ENCODE measurements around the gene DYRK1B. TPM values are rescaled to one million over a fixed set of nuclear protein-coding genes. Genes with fewer than 3 reads are reported as not detected.

The DYRK1B gene
- polyA plus RNA-seq, 1 of the 3 experiments (the other 2 are of a cell fraction), result 17.2 TPM

- peaks cover 36% of the 10 kb centered on the region; the same call in 1 of the 2 replicates for H3K27me3 ChIP-seq (ENCODE audit: insufficient read depth)
- no peaks in the 10 kb centered on the region for H3K9me2 ChIP-seq
- 9% methylated on average over 4 of the region's 4 CpGs for WGBS (ENCODE audit: low lambda C conversion rate)
- H2AFZ ChIP-seq (ENCODE audit: low read depth), result no peak within 1 kb of the TSS
- no peaks in the 10 kb centered on the region for H4K20me1 ChIP-seq (ENCODE audit: insufficient read depth)
- H3K36me3 ChIP-seq (replicated peaks in 1 of 2; ENCODE audit: control insufficient read depth in 1 of 2, insufficient read depth in 2 of 2, low read length in 1 of 2), result no peaks in the 10 kb centered on the region
- TF ChIP-seq TEAD4 (IDR thresholded peaks at IDR 0.05; ENCODE audit: borderline replicate concordance, insufficient read depth) (no peak), SIN3A (IDR thresholded peaks at IDR 0.05; ENCODE audit: borderline replicate concordance, low read depth, low read length) (no peak), ZBTB33 (IDR thresholded peaks at IDR 0.05; ENCODE audit: borderline replicate concordance, low read depth) (no peak), RXRA (IDR thresholded peaks at IDR 0.05; ENCODE audit: borderline replicate concordance, low read depth) (no peak), RFX5 (IDR thresholded peaks at IDR 0.05; ENCODE audit: low read length) (no peak), REST (IDR thresholded peaks at IDR 0.05; ENCODE audit: low read depth, low read length) (no peak), RAD21 (IDR thresholded peaks at IDR 0.05; ENCODE audit: low read length) (no peak), MAX (IDR thresholded peaks at IDR 0.05; ENCODE audit: low read depth) (no peak), YY1 (IDR thresholded peaks at IDR 0.05; ENCODE audit: low read depth) (no peak), RCOR1 (IDR thresholded peaks at IDR 0.05; ENCODE audit: low read length) (no peak), GABPA (IDR thresholded peaks at IDR 0.05; ENCODE audit: low read depth) (no peak), POLR2AphosphoS5 (IDR thresholded peaks at IDR 0.05; ENCODE audit: low read depth, low read length) (no peak), FOSL2 (IDR thresholded peaks at IDR 0.05; ENCODE audit: borderline replicate concordance, low read depth) (no peak), PBX3 (IDR thresholded peaks at IDR 0.05) (no peak), USF2 (IDR thresholded peaks at IDR 0.05; ENCODE audit: borderline replicate concordance, low read depth, low read length) (no peak), TAF1 (IDR thresholded peaks at IDR 0.05; ENCODE audit: borderline replicate concordance, low read depth, low read length) (no peak)
- H3K4me3 ChIP-seq (ENCODE audit: low read depth in 2 of 2, low read length in 1 of 2), result no peak within 1 kb of the TSS
- H3F3A ChIP-seq (replicated peaks; ENCODE audit: insufficient read depth), result no peaks in the 10 kb centered on the region
- H3K4me1 ChIP-seq (ENCODE audit: control insufficient read depth in 1 of 2, insufficient read depth in 2 of 2, low read depth in 1 of 2, low read length in 1 of 2), result no peaks in the 10 kb centered on the region
- no peak within 1 kb of the TSS for H3K4me2 ChIP-seq
- CTCF ChIA-PET, result interaction anchor here (1.6 kb wide), 1 partner anchor 13 kb away, joined by 4 read pairs; no protein-coding TSS in a partner anchor
- POLR2A ChIA-PET, result no interaction called here
- no peaks in the 10 kb centered on the region for H3K9me3 ChIP-seq
- no peak for DNase-seq
- no peaks in the 10 kb centered on the region for H3K79me2 ChIP-seq (ENCODE audit: insufficient read depth)
- H3K27ac ChIP-seq (ENCODE audit: low read depth in 2 of 2, low read length in 1 of 2), result no peak within 1 kb of the TSS
- no peak within 1 kb of the TSS for H3K9ac ChIP-seq
These were observed 55.2 kb downstream of the DYRK1B start, which contains the start of gene LEUTX for GRCh38 chr19:39778763-39779162. TSS of gene LEUTX (plus strand) at chr19:39778854. CDS start at chr19:39778921, 67 bp downstream.

Small RNAs within 50 kb of the gene (small RNA-seq; reads per million reads assigned to genes)
- 0 reads per million in 7 experiments for gene MIR6719

Other genes starting within 250 kb of the DYRK1B start
- not detected in 2 replicates for gene LGALS13, start 231.6 kb downstream of the DYRK1B start, polyA plus RNA-seq (2012; rRNA removed)
- not detected in 2 replicates for gene LGALS16, start 178.2 kb downstream of the DYRK1B start, polyA plus RNA-seq (2012; rRNA removed)
- gene LGALS14, start 129.7 kb downstream of the DYRK1B start, polyA plus RNA-seq (2012; rRNA removed), result not detected in 2 replicates
- not detected in 2 replicates for gene CLC, start 96.1 kb downstream of the DYRK1B start, polyA plus RNA-seq (2012; rRNA removed)
- gene LEUTX, start 55.3 kb downstream of the DYRK1B start, polyA plus RNA-seq (2012; rRNA removed), result not detected in 2 replicates
- gene FBL, start 12.2 kb upstream of the DYRK1B start, polyA plus RNA-seq (2012; rRNA removed), result 340 and 371 TPM in 2 replicates
- gene FCGBP, start 100.5 kb upstream of the DYRK1B start, polyA plus RNA-seq (2012; rRNA removed), result 0.07 and 0.10 TPM in 2 replicates
- 172 and 173 TPM in 2 replicates for gene PSMC4, start 137.0 kb upstream of the DYRK1B start, polyA plus RNA-seq (2012; rRNA removed)
- gene ZNF546, start 162.9 kb upstream of the DYRK1B start, polyA plus RNA-seq (2012; rRNA removed), result 0.87 and 1.2 TPM in 2 replicates
- gene ZNF780B, start 222.1 kb upstream of the DYRK1B start, polyA plus RNA-seq (2012; rRNA removed), result 6.4 and 7.0 TPM in 2 replicates

All from SK-N-SH (cell line).